MCF 10A (cell line): ENCODE results near the gene CARS2. TPM values are rescaled to one million over a fixed set of nuclear protein-coding genes. Genes with fewer than 3 reads are reported as not detected.
A peak's percentile ranks its signal among the peaks of the same experiment; 100 is the strongest.

Experiments used
- BruUV-seq: library from RNA; stranded (reverse); fragments of 400-500 nt; replicated peaks from 2 replicates; lab custom pipeline; 2021; lab: Mats Ljungman, UMichigan
- CTCF ChIA-PET: fragments of 300-600 bp; sonication (Branson Sonifier 250); formaldehyde crosslinking; extraction: SDS; loops from one replicate; lab custom pipeline; 2021; ENCODE audit warnings: antibody characterized with exemption, inconsistent platforms; lab: Yijun Ruan, JAX
- POLR2A ChIA-PET: fragments of 300-600, 350-650 bp; sonication (Branson Sonifier 250); formaldehyde crosslinking; extraction: SDS; loops from one replicate; lab custom pipeline; 2020; ENCODE audit warnings: antibody characterized with exemption, inconsistent platforms; lab: Yijun Ruan, JAX
- DNase-seq: peaks from one replicate; pipeline ENCODE4 v3.0.0-alpha.2; 2018; ENCODE audit not compliant: unreplicated experiment
- H3K27ac Mint-ChIP-seq: one replicate; pipeline ENCODE4 v1.8.0; 2022; ENCODE audit warnings: mild to moderate bottlenecking, low read depth, mixed read lengths; ENCODE audit not compliant: unreplicated experiment
- H3K27me3 Mint-ChIP-seq: one replicate; pipeline ENCODE4 v1.8.0; 2022; ENCODE audit warnings: mixed read lengths; ENCODE audit not compliant: insufficient read depth, unreplicated experiment
- H3K36me3 Mint-ChIP-seq: one replicate; pipeline ENCODE4 v1.8.0; 2022; ENCODE audit warnings: mild to moderate bottlenecking, moderate library complexity, mixed read lengths; ENCODE audit not compliant: insufficient read depth, unreplicated experiment
- H3K4me1 Mint-ChIP-seq: one replicate; pipeline ENCODE4 v1.8.0; 2022; ENCODE audit warnings: mixed read lengths; ENCODE audit not compliant: insufficient read depth, unreplicated experiment
- H3K4me3 Mint-ChIP-seq: one replicate; pipeline ENCODE4 v1.8.0; 2022; ENCODE audit warnings: mild to moderate bottlenecking, moderate library complexity, mixed read lengths; ENCODE audit not compliant: unreplicated experiment
- H3K9me3 Mint-ChIP-seq: one replicate; pipeline ENCODE4 v1.8.0; 2022; ENCODE audit warnings: mixed read lengths; ENCODE audit not compliant: unreplicated experiment
- CTCF ChIP-seq: fragments of 200-600 bp; IDR thresholded peaks from one replicate; pipeline ENCODE4 v1.8.0; 2022; ENCODE audit warnings: antibody characterized with exemption, mild to moderate bottlenecking; ENCODE audit not compliant: unreplicated experiment
- intact Hi-C: fragments of 100-400 bp; cut with micrococcal nuclease; formaldehyde crosslinking; loops from 2 replicates; pipeline ENCODE4 v1.14.1; 2022
- total RNA-seq: library from RNA; stranded (reverse); gene quantifications from 2 replicates; pipeline ENCODE4 v1.2.3, GENCODE V29; 2022

Gene CARS2
- total RNA-seq, 1 experiment from 2014 or later, result 104 TPM

- DNase-seq, result no peak
- ChIA-PET CTCF (interaction anchor here (0.6 kb wide), 1 partner anchor 103 kb away, joined by 3 read pairs; no protein-coding TSS in a partner anchor), POLR2A (no interaction called here)
- BruUV-seq, result no TSS peak
- Mint-ChIP-seq H3K4me1 (no peaks in the 10 kb centered on the region), H3K9me3 (no peaks in the 10 kb centered on the region), H3K27me3 (no peaks in the 10 kb centered on the region), H3K27ac (no peak overlapping the region), H3K4me3 (no peak overlapping the region), H3K36me3 (no peaks in the 10 kb centered on the region)
- TF ChIP-seq CTCF, result no peak
- intact Hi-C loops, result no loop called here
These were observed 104.9 kb downstream of the CARS2 start for GRCh38 chr13:110600980-110601379.

- ChIA-PET POLR2A (no interaction called here), CTCF (no interaction called here)
- no peak overlapping the region for H3K27ac Mint-ChIP-seq
- no peaks in the 10 kb centered on the region for H3K9me3 Mint-ChIP-seq
- DNase-seq, result no peak
- intact Hi-C loops, result no loop called here
- H3K4me3 Mint-ChIP-seq, result no peak overlapping the region
- no TSS peak for BruUV-seq
- TF ChIP-seq CTCF, result no peak
- no peaks in the 10 kb centered on the region for H3K36me3 Mint-ChIP-seq
- no peaks in the 10 kb centered on the region for H3K27me3 Mint-ChIP-seq
- no peaks in the 10 kb centered on the region for H3K4me1 Mint-ChIP-seq
These were observed 105.6 kb downstream of the CARS2 start for GRCh38 chr13:110600261-110600819.

GRCh38 chr13:110597041-110597689, 108.8 kb downstream of the CARS2 start:
- no peak for TF ChIP-seq CTCF
- no peak overlapping the region for H3K27ac Mint-ChIP-seq
- H3K4me1 Mint-ChIP-seq, result no peaks in the 10 kb centered on the region
- intact Hi-C loops, result loop anchor here (10.0 kb wide), 3 partner anchors 318 to 438 kb away; partner anchors contain the start of gene ANKRD10
- H3K4me3 Mint-ChIP-seq, result no peak overlapping the region
- H3K9me3 Mint-ChIP-seq, result no peaks in the 10 kb centered on the region
- CTCF ChIA-PET, result interaction anchor here (0.7 to 1.1 kb wide), 4 partner anchors 42 to 435 kb away, joined by 3 to 4 read pairs (median 4); no protein-coding TSS in a partner anchor
- BruUV-seq, result no TSS peak
- no peaks in the 10 kb centered on the region for H3K36me3 Mint-ChIP-seq
- no peak for DNase-seq
- H3K27me3 Mint-ChIP-seq, result no peaks in the 10 kb centered on the region
- POLR2A ChIA-PET, result interaction anchor here (0.9 to 1.0 kb wide), 2 partner anchors 18 to 35 kb away, joined by 3 to 4 read pairs; partner anchors contain the start of gene NAXD

- H3K9me3 Mint-ChIP-seq, result no peaks in the 10 kb centered on the region
- no peaks in the 10 kb centered on the region for H3K27me3 Mint-ChIP-seq
- H3K4me1 Mint-ChIP-seq, result peaks cover 10% of the 10 kb centered on the region
- POLR2A ChIA-PET, result interaction anchor here (0.6 to 1.0 kb wide), 8 partner anchors 9 to 1718 kb away, joined by 3 to 5 read pairs (median 3); no protein-coding TSS in a partner anchor
- intact Hi-C loops, result loop anchor here (1.0 to 10.0 kb wide), 5 partner anchors 137 to 441 kb away; partner anchors contain the start of gene ANKRD10
- CTCF ChIA-PET, result interaction anchor here (0.5 to 1.8 kb wide), 29 partner anchors 10 to 942 kb away, joined by 3 to 12 read pairs (median 4); no protein-coding TSS in a partner anchor
- H3K36me3 Mint-ChIP-seq, result no peaks in the 10 kb centered on the region
- DNase-seq, result peak; percentile 64
- TF ChIP-seq CTCF, result peak; percentile 55
- H3K4me3 Mint-ChIP-seq, result no peak overlapping the region
- no TSS peak for BruUV-seq
- no peak overlapping the region for H3K27ac Mint-ChIP-seq
These were observed 112.3 kb downstream of the CARS2 start for GRCh38 chr13:110593430-110594130.
